NOMO-1 (cell line): ENCODE data around the gene TLR4.

ENCODE experiments used
- DNase-seq, 2 experiments: peaks; one replicate each; lab custom pipeline; 2025; ENCODE audit not compliant: unreplicated experiment in 2 of 2; lab: John Stamatoyannopoulos, UW

TLR4 gene

GRCh38 chr9:117742131-117742530, 37.9 kb downstream of the TLR4 start:
- DNase-seq = no peak

- DNase-seq = peak; percentile 19 to 44
These were observed 40.2 kb downstream of the TLR4 start for GRCh38 chr9:117744369-117744768.

GRCh38 chr9:117744856-117745389, 40.7 kb downstream of the TLR4 start:
- peak in 1 of 2 experiments; percentile 43 for DNase-seq

- no peak for DNase-seq
These were observed 41.4 kb downstream of the TLR4 start for GRCh38 chr9:117745598-117745997.

GRCh38 chr9:117746263-117746662, 42.1 kb downstream of the TLR4 start:
- no peak for DNase-seq

- no peak for DNase-seq
These were observed 43.3 kb downstream of the TLR4 start for GRCh38 chr9:117747386-117747970.

- no peak for DNase-seq
These were observed 46.2 kb downstream of the TLR4 start for GRCh38 chr9:117750401-117750800.

GRCh38 chr9:117752894-117753293, 48.7 kb downstream of the TLR4 start:
- DNase-seq = no peak

- DNase-seq = no peak
These were observed 53.5 kb downstream of the TLR4 start for GRCh38 chr9:117757561-117758190.

- DNase-seq = no peak
These were observed 59.1 kb downstream of the TLR4 start for GRCh38 chr9:117763314-117763713.

GRCh38 chr9:117768750-117769395, 64.7 kb downstream of the TLR4 start:
- no peak for DNase-seq

GRCh38 chr9:117771136-117771535, 66.9 kb downstream of the TLR4 start:
- DNase-seq = no peak

GRCh38 chr9:117772960-117773359, 68.8 kb downstream of the TLR4 start:
- DNase-seq = peak in 1 of 2 experiments; percentile 10
